Iris pigment epithelial cell (primary cell): ENCODE measurements around the gene SHMT2.
A peak's percentile ranks its signal among the peaks of the same experiment; 100 is the strongest.
"Not testable (repeated sequence)": the region's sequence is repeated elsewhere in the genome, so short reads cannot be mapped to it uniquely, and the experiment has no call there.

Experiments
- DNase-seq: peaks from one replicate; pipeline ENCODE4 v3.0.0-alpha.2; 2011; ENCODE audit warnings: low read depth

Gene SHMT2

GRCh38 chr12:57266681-57267080, 37.2 kb downstream of the SHMT2 start:
- DNase-seq, result no peak

GRCh38 chr12:57268264-57268663, 38.8 kb downstream of the SHMT2 start:
- peak; percentile 16 for DNase-seq

- DNase-seq, result no peak
Measured at GRCh38 chr12:57270966-57271470, 41.5 kb downstream of the SHMT2 start.

GRCh38 chr12:57272337-57273151, 43.0 kb downstream of the SHMT2 start:
- DNase-seq, result peak; percentile 39

- no peak for DNase-seq
Measured at GRCh38 chr12:57273516-57273915, 44.0 kb downstream of the SHMT2 start.

- not testable (repeated sequence) for DNase-seq
Measured at GRCh38 chr12:57276233-57276632, 46.7 kb downstream of the SHMT2 start.

GRCh38 chr12:57276935-57277563, 47.5 kb downstream of the SHMT2 start:
- peak; percentile 39 for DNase-seq

- DNase-seq, result peak; percentile 15
Measured at GRCh38 chr12:57278465-57279381, 49.2 kb downstream of the SHMT2 start.

GRCh38 chr12:57280211-57281062, 50.9 kb downstream of the SHMT2 start:
- DNase-seq, result peak; percentile 98

- DNase-seq, result not testable (repeated sequence)
Measured at GRCh38 chr12:57282073-57282472, 52.6 kb downstream of the SHMT2 start.
